HEK293T (cell line): ENCODE measurements around the gene TMEM143.

Experiments used
- L3MBTL2 ChIP-seq: fragments of 450-650 bp; conservative IDR thresholded peaks from 2 replicates; pipeline ENCODE4 v1.6.1; 2016; ENCODE audit warnings: mild to moderate bottlenecking
- TF ChIP-seq, protein P1 (sequence below): fragments of 450-650 bp; IDR thresholded peaks from 2 replicates; pipeline ENCODE4 v1.6.1; 2016

DNA sequence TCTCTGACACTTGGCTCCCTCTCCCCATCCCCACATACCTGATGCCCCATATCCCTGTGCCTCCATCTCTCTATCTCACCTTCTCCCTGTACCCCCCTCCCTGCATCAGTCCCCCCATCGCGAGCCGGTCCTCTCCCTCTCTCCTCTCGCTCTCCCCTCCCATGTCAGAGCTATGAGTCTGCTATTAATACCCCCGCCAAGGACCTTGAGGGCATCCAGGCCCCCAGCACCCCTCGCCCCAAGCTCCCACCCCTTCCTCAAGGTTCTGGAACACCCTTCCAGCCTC is 31.4 kb upstream of the TMEM143 start:
- TF ChIP-seq L3MBTL2, result no peak
- TF ChIP-seq, protein P1, sequence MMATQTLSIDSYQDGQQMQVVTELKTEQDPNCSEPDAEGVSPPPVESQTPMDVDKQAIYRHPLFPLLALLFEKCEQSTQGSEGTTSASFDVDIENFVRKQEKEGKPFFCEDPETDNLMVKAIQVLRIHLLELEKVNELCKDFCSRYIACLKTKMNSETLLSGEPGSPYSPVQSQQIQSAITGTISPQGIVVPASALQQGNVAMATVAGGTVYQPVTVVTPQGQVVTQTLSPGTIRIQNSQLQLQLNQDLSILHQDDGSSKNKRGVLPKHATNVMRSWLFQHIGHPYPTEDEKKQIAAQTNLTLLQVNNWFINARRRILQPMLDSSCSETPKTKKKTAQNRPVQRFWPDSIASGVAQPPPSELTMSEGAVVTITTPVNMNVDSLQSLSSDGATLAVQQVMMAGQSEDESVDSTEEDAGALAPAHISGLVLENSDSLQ, result no peak
